SK-N-MC (cell line): ENCODE measurements around the gene GGT1.
"Not testable (repeated sequence)": the region's sequence is repeated elsewhere in the genome, so short reads cannot be mapped to it uniquely, and the experiment has no call there.

Experiments
- EZH2 ChIP-seq: fragments of 200-600 bp; sonication (generic); IDR thresholded peaks from one replicate; pipeline ENCODE4 v1.6.1; 2017; ENCODE audit warnings: antibody characterized with exemption
- POLR2AphosphoS5 ChIP-seq: IDR thresholded peaks from 2 replicates; pipeline ENCODE4 v1.6.1; 2012; ENCODE audit warnings: mild to moderate bottlenecking, low read depth, low read length, borderline replicate concordance

DNA sequence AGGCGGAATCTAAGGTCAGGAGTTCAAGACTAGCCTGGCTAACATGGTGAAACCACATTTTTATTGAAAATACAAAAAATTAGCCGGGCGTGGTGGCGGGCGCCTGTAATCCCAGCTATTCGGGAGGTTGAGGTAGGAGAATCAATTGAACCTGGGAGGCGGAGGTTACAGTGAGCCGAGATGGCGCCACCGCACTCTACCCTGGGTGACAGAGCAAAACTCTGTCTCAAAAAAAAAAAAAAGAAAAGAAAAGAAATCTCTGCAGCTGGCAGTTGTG, 9.5 kb upstream of the GGT1 start:
- TF ChIP-seq POLR2AphosphoS5, EZH2: not testable (repeated sequence)
